Bone marrow (tissue), 2 donors: ENCODE measurements around the gene NKAIN2.
"Not testable (repeated sequence)": the region's sequence is repeated elsewhere in the genome, so short reads cannot be mapped to it uniquely, and the experiment has no call there.

Source experiments
- DNase-seq, 2 donors: peaks; one replicate each; lab custom pipeline; 2025; lab: John Stamatoyannopoulos, UW

Gene NKAIN2

DNA sequence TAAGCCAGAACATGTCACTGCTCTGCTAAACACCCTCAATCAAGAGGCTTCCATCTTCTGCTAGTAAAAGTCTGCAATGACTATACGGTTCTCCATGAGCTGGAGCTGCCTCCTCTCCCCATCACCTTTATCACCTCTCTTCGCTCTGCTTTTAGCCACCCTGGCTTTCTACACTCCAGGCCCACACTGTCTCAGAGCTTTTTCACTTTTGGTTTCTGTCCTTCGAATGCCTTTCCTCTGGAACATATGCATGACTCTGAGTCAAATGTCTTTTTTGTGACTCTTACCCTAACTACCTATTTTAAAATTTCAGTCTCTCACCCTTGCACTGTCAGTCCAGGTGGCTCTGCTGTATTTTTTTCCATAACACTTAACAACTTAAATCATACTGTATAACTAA is 633.1 kb downstream of the NKAIN2 start:
- DNase-seq = no peak

DNA sequence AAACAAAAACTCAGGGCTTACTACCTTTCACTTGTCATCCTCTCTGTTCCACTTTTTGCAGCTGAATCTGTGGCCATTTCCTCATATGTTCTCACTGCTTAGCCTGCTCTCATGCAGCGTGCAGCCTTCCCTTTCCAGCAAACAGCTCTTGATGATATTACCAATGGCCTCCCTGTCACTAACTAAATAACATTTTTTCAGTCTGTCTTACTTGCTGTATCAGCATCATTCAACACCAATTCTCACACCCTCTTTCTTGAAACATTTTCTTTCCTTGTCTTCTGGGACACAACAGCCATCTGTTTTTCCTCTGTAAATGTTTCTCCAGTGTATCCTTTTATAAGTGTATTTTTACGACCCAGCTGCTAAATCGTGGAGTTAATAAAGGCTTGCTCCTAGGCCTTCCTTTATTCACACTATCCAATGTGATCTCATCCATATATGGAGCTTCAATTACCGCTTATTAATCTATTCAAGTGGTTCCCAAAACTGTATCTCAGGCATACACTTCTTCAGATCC is 634.9 kb downstream of the NKAIN2 start:
- no peak for DNase-seq

DNA sequence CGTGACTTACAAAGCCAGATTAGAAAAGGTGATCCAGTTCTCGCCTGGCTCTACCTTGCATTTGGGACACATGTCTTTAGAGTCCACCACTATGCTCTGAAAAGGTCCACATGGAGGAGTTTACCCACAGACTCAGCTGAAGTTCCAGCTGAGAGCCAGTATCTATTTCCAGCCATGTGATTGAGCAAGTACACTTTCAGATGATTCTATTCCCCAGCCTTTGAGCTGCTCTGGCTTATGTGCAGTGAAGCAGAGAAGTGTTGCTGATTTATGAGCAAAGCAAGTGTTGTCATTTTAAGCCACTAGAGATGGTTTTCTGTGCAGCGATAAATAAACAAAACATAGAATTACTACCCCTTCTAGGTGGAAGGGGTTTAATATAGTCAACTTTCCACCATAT is 637.8 kb downstream of the NKAIN2 start:
- DNase-seq = no peak

DNA sequence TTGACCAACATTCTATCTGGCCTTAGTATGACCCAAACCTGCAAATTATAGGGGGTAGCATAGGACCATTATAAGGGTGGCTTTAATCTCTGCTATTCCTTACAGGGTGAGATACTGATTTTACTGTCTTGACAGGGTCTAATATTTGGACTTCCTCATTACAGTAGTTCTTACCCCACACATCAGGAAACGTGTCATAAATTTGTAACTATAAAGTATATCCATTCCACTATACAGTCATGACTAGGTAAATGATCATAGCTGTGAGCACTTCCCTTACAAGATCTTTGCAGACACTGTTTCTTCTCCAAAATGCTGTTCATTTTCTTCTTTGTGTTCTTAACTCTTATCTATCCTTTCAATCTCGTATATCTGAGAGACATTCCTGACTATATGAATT is 639.9 kb downstream of the NKAIN2 start:
- no peak for DNase-seq

DNA sequence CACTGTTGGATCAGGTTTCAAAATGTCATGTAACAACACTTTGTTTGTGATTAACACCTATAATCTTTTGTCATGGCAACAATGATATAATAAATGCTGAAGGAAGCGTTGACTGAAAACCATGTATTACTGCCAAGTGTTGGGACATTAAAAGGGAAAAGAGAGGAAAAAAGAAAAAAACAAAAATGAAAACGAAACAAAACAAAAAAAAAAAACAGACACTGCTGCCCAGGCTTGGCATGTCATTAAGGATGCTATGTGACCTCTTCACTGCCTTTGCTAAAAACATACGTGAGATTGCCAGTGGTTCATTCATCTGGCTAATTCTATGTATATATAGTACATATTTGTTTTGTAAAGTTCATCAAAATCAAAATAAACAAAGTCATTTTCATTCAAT is 641.9 kb downstream of the NKAIN2 start:
- no peak for DNase-seq

DNA sequence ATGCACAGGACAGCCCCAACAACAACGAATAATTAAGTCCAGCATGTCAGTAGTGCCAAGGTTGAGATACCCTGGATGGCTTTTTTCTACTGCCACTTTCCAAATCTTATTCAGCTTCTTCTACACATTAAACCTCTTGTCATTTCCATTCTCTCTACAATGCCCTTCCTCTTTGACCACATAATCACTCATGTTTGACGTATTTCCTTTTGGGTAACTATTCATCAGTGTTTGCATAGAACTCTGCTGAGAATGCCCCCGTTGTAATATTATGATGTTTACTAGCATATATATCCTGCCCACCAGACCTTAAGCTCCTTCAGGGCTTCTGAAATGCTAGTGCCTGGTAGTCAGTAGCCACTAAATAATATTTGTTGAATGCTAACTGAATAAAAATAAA is 643.3 kb downstream of the NKAIN2 start:
- no peak for DNase-seq

DNA sequence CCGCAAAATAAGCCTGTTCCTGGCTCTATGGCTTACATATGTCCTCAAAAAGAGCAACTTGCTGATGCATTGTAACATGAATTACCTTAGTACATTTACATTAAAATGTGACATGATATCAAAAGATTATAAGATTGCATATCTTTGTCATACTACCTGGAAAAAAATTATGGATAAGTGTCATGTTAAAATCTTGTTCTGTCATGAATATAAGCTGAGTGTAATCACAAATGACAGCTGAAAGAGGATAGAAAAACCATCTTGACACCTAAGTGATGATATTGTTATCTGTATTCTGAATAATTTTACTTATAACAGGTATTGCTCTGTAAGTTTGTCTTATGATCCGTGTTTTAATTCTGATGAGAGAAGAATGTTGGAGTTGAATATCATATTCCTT is 655.6 kb downstream of the NKAIN2 start:
- DNase-seq = no peak

DNA sequence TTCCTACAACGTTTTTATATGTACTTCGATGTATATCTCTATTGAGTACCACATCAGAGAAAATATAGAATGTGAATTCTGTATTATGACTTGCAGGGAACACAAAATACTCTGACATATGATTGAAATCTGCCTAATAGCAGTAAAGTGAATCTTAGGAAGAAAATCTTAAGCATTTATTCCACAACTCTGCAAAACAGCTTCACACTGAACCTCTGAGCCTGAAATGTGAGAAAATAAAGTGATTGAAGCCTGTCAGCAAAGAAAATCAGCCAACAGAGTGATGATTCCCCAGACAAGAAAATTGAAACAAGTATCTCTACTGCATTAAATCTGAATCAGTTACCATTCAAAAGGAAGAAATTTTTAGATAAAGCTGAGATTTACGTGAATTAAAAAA is 659.1 kb downstream of the NKAIN2 start:
- no peak for DNase-seq

DNA sequence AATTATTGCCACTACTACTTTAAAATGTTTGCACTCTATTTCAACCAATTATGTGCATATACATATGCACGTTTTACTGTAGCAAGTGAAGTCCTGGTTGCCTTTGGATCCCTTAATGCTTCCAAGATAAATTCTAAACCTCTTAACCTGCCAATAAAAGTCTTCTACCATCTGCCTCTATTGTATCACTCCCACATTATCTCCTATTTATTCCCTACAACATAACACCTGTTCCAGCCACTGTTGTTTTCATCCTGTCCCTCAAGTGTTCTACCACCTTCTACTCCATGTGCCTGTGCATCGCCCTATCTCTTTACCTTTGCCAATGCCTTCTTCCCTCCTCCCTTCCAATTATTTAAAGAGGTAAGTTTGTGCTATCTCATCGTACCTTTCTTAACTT is 659.6 kb downstream of the NKAIN2 start:
- no peak for DNase-seq

DNA sequence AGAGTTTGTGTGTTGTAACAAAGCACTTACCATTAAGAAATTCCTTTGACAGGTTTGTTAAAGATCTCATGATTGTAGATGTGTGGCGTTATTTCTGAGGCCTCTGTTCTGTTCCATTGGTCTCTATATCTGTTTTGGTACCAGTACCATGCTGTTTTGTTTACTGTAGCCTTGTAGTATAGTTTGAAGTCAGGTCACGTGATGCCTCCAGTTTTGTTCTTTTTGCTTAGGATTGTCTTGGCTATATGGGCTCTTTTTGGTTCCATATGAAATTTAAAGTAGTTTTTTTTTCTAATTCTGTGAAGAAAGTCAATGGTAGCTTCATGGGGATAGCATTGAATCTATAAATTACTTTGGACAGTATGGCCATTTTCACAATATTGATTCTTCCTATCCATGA is 660.9 kb downstream of the NKAIN2 start:
- DNase-seq = not testable (repeated sequence)

DNA sequence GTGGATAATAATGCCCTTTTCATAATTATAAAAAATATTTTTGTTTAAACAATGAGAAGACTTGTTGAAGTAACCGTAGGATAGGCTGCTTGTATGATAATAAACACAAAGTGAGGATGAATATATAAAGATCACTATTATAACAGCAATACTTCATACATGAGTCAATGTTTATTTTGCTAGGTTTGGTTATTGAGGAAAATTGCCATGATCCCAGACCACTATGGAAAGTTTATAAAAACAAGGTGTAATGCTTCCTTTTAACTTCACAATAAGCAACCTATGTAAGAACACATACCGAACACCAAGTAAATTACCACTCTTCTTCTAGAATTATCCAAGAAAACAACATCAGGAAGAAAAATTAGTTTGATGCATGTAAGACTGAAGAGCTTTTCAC is 663.3 kb downstream of the NKAIN2 start:
- no peak for DNase-seq

DNA sequence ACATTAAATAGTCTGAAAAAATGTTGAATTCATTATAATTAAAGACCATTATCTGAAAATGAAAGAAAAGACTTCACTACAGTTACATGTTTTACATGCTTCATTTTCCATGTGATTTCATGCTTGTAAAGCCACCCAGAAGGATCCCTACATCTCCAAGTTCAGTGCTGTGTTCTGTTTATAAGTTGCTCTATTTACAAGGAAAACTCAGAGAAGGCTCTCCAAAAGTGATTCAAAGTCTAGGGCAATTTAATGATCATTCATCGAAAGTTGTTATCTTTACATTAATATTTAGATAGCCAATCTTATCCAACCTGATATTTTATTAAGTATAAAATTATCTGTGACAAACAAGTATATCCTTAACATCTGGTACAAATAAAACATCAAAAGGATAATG is 663.7 kb downstream of the NKAIN2 start:
- DNase-seq = no peak

DNA sequence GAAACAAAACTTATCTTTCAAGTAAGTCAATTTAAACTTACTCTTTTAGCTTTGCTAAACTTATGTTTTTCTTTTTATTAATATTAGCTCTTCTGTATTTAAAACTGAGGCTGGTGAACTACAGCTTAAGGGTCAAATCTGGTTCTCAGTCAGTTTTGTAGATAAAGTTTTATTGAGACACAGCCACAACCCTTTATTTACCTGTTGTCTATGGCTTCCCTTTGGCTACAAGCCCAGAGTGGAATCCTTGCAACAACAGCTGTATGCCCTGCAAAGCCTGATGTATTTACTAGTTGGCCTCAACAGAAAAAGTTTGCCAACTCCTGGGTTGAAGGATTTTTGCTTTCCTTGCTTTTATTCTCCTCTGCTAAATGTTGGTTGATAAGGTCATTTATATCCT is 667.1 kb downstream of the NKAIN2 start:
- no peak for DNase-seq

DNA sequence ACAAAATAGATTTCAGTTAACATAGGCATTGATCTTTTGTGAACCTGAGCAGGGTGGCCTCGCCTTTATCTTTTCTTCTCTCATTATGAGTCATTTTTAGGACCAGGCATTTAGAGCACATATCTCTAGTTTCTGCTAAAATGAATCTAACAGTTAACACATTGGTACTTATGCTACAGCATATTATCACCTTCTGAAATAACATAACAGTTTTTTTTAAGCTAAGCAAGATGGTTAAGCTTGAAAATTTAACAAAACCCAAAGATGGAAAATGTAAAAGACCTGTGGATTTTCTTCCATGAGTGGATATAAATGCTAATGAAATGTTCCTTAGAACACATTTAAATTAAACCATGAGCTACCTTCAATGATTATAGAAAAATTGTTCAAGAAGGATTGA is 671.5 kb downstream of the NKAIN2 start:
- DNase-seq = no peak

DNA sequence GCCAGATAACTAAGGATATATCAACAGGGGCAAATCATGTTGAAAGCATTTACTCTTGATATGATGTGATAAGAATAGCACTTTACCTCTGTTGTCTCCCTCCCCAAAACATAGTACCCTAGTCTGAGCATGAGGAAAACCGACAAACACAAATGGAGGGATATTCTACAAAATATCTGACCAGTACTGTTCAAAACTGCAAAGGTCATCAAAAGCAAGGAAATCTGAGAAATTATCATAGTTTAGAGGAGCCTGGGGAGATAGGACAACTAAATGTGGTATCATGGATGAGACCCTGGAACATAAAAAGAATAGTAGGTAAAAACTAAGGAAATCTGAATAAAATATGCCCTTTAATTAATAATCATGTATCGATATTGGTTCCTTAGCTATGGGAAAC is 675.2 kb downstream of the NKAIN2 start:
- no peak for DNase-seq

DNA sequence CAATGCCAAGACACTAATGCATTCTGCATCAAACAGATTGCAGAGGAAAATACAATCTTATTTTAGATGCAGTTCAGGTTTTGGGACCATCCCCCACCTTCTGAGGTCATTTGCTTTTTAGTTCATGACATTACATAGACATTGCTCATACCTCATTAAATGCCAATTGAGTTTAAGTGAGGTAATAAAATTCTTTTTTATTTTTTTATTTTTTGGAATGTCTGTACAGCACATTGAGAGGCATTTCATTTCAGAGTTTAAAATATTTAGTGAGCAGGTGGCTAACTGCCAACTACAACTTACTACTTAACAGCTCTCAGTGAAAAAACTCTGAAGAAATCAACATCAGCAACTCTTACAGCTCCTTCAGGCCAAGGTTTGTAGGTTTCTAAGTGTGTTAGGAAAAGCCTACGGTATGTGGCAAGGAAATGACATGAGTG is 676.3 kb downstream of the NKAIN2 start:
- no peak for DNase-seq

DNA sequence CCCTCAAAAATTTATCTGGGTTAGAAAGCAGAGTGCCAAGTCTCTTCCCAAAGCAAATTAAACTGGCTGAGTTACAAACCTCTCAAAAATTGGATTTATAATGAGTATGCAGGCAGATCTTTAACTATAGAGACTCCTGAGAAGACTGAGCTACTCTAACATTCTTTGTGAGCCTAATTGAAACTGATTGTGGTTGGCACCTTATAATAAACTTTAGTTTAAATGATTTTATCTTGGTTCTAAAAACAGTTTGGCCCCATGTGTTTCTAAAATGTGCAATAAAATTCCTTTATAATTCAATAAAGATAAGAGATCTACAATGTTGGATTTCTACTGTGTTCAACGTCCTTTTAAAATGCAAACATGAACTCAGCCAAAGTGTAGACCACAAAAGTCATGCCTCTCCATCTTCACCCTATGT is 678.4 kb downstream of the NKAIN2 start:
- no peak for DNase-seq

DNA sequence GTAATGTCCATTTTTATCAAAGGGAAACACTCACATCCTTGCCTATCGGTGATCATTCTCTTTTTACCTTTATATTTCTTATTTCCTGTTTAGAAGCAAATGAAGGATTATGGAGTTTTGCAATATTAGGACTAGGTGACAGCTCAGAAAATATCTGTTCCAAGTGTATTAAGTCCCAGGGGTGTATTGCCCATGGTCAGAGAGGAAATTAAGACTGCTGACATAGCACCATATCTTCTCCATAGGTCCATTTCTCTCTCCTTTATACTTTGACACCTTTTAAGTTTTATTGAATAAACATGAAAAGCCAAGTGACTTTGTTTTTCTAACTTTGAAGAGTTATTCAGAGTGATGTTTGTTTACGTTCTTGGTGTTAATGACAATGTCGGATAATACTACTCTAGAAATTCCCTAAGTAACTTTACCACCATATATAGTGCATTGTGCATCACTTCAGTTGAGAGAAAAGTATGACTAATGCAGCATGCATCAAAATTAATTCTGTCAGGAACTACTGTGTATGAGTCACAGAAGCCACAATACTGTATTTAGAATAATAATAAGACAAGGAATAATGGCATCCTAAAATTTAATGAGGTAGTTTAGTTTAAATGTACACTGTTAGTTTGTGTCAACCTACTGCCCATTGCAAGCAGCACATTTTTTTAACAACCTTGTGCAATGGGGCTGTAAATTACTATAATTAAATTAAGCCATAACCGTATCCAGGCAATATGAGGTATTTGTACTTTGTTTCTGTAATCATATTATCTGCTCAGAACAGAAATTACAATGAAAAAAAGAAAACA is 684.2 kb downstream of the NKAIN2 start:
- DNase-seq = no peak

DNA sequence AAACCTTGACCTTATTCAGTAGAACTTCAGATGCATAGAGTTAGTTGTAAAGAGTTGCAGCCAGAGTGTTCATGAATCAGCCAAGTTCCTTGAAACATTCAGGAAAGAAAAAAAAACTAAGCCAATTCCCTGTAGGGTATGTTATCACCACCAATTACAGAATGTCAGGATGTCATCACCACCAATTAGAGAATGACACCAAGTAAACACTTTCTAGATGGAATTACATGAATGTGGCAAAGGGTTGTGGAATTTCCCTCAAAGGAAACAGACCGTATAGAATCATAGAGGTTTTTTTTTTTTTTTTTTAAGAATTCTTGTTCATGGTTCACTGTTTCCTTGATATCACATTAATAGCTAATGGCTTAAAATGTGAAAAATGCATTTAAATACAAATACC is 686.5 kb downstream of the NKAIN2 start:
- no peak for DNase-seq

DNA sequence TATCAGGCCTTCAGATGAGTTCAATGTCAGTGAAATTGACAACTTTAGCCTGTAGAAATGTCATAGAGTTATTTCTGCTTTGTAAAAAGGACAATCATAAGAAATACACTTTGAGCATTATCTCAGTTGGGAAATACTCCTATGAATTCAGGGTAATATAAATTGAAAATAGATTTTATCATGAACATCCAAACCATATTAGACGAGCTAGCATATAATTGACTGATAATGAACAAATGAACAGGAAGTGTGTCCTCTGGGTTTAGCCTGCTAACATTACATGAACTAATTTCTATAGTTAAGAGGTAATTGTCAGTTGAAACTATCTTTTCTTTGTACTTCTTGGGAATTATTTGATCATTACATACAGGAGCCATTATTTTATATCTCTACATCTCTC is 689.6 kb downstream of the NKAIN2 start:
- no peak for DNase-seq

DNA sequence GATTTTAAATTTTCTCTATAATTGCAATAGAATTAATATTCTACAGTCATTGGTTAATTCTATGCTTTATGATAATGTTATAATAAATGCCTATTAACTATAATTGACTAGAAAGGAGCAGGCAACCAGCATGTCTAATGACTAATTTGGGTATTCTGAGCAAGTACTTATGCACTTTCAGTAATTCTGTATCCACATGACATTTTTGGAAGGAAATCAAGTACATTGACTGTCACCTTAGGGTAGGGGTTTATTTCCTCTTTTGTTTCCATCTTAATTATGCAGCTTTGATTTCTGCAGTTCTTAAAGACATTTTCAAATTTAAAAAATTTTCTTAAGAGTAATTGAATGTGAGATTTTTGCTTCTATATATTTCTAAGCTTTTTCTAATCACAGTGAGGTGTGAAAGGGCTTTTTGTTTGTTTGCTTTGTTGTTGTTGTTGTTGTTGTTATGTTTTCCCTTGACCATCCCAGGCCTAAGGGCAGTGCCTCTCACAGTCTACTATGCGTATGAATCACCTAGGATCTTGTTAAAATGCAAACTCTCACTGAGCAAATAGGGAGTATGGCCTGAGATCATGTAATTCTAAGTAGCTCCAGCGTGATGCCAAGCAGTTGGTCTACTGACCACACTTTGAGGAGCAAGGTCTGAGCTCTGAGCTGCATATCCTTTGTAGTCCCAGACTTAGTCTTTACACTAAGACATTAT is 691.4 kb downstream of the NKAIN2 start:
- DNase-seq = no peak

DNA sequence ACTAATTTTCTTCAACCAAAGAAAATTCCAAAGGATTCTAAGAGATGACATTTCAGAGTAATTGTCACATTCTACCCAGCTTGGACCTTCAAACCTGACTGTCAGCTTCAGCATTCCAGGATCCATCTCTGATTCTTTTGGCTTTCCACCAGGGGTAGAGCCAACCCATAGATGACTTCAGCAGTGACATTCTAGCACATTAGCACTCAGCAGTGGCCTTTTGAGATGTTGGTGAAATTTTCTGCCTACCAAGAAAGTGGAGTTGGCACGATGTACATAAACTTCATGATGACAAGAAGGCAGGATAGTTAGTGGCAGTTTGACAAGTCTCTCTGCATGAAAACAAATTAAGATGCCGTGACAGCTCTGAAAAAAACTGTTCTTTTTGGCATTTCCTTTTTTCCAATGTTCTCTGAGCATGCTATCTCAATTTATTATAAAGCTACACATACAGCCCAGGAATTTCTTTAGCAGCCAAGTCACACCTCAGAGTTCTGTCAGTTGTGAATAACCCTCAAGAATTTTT is 692.1 kb downstream of the NKAIN2 start:
- no peak for DNase-seq

DNA sequence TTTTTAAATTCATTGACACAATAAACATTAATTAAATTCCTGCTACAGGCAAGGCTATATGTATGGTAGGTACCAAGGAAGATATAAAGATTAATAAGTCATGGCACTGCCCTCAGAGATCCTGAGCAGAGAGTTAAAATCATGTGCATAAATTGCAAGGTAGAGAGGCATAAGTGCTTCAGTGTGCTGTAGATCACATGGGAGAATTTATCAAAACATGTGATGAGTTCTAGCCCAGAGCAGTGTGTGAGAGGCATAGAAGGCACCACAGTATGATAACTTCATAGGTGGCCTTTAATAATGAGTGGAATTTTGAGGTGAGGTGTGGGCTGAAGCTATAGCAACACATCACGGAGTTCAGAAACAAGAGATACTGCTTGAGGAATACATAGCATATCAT is 692.7 kb downstream of the NKAIN2 start:
- DNase-seq = no peak
